GM21528 (cell line): ENCODE results near the gene DNAJC2.
"Not testable (repeated sequence)": the region's sequence is repeated elsewhere in the genome, so short reads cannot be mapped to it uniquely, and the experiment has no call there.

Source experiments
- ATAC-seq: cut with Tn5 transposase; IDR thresholded peaks from one replicate; pipeline ENCODE4 v1.9.1; 2021; ENCODE audit warnings: mild to moderate bottlenecking, moderate library complexity; ENCODE audit not compliant: unreplicated experiment, low FRiP score

Gene DNAJC2

DNA sequence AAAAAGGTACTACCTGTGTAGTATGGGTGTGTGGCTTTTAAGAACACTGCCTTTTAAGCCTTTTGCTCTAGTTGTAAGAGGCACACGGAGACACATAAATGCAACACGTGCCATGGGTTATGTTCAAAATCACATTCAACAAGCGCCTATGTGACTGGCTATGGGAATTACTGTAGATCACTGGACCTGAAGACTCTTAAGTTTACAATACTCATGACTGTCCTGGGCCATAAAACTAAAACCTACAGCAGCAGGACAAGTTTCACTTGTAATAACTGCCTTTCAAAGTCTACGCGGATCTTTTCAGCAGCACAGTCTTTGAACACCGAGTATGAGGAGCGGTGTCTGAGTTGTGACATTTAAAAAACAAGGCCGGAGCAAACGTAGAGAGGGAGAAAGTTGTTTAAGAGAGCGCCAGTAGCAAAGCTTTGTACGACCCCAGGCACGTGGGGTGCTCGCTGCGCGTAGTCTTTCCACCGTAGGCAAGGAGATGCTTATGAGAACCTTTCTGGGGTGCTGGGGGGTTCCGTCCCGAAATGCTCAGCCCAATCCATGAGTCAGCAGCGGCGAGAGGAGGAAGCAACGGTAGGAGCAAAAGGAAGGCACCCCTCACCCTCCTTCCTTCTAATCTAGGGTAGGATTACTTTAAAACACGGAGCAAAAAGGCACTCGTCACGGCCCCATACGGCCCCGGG is 662 bp downstream of the DNAJC2 start:
- ATAC-seq, result peak; percentile 28

DNA sequence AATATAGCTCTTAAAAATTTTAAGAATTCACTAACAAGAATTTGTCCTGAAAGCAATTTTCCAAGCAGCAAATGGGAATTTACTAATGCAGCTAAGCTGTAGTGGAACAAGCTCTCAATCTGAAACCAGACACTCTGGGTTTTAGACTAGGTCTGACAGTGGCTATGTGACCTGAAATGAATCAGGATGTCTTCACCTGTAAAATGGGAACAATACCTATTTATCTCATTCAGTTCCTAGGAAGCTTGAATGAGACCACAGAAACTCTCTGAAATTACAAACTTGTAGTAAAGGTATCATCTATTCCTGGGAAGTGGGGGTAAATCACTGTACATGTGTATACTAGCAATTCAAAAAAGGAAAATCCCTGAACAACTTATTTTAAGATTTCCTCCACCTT is 1.2 kb downstream of the DNAJC2 start:
- no peak for ATAC-seq

DNA sequence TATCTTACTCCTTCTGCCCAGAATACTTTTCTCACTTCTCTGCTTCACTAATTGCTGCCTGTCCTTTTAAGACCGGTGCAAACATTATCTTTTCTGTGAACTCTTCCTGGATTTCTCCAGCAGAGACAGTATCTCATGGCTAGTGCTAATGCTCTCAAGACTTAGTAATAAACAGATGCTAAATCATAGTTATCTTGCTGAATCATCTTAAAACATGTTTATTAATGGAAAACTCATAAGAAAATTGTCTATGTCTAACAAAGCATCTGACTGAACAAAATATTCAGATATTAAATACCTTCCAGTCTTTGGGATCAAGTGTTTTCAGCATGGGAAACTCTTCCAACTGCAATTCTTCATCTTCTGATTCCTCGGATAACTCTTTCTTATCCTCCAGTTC is 3.1 kb downstream of the DNAJC2 start:
- no peak for ATAC-seq

DNA sequence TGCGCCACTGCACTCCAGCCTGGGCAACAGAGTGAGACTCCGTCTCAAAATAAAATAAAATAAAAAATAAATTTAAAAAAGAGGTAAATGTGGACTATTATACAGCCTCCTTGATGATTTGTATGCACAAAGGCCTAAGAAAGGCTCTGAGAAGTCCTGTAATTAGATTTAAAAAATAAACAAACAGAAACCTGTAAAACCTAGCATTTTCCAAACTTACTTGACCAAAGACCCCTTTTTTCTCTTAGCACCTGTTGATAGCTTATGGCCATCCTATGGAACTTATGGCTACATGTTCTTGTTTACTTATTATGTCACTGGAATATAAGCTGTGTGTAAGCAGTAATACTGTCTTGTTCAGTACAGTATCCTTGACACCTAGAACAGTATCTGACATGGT is 5.7 kb downstream of the DNAJC2 start:
- ATAC-seq, result no peak

DNA sequence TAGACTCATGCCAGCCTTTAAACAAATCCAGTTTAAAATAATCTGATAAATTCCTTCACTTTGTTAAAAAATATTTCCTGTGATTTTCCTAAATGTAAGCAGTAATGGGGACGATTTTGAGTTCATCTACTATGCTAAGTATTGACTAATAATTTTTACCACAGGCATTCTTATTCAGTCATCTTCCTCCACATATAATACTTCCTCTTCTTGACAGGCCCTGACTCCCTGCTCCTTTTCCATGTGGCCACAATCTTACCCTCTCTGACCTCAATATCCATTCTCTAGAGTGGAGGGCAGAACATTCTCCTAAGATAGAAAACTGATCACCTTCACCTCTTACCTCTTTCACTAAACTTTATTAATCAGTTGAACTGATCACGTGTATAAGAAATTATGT is 7.8 kb downstream of the DNAJC2 start:
- ATAC-seq, result no peak

DNA sequence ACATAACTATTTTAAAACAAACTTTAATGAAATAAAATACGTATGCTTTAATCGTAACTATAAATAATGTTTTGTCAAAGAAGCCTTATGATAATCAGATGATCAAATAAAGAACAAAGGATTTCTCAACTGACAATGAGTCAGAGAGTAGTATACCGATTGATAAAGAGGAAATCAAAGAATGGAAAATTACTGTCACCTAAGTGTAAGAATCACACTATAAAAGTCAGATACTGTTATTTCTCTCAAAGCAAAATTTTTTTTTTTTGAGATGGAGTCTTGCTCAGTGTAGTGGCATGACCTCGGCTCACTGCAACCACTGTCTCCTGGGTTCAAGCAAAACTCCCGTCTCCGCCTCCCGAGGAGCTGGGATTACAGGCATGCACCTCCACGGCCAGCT is 18.8 kb downstream of the DNAJC2 start:
- no peak for ATAC-seq

DNA sequence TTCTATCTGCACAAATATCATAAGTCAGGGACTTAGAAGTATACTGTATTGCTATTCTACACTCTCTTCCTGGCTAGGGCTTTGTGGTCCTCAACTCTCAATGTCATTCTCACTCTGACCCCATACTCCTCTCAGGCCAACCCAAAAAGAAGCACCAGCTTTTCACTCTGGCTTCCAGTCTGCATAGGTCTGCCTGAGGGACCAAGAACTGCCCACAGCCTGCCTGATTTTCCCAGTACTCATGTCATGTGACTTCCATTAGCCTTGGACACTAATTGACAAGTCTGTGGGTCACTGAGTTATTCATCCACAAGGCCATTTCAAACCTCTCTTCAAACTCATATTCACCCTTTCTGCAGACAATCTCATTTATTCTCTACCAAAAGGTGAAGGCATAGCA is 27.6 kb downstream of the DNAJC2 start:
- no peak for ATAC-seq

DNA sequence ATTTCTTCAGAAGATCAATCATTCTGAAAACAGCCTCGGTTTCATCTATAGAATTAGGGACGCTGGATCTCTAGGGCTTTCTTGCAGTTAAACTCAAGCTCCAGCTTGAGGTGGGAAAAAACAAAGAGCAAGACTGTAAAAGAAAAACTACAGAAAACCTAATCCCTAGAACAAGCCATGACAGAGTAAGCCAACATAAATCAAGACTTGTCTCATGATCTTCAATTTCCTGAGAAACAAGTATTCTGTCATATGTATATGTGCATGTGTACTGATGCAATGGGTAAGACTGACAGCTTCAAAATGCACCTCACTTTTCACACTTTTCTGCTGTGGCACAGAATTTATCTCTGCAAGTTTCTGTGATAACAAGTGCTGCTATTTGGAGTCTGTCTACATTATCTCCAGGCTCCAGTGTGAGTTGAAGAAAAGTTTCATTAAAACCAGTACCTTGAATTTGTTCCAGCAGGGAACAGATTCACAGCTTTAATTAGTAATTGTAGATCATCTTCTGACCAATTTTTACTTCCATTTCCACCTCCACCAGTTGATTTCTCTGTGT is 28.1 kb downstream of the DNAJC2 start:
- ATAC-seq, result no peak

DNA sequence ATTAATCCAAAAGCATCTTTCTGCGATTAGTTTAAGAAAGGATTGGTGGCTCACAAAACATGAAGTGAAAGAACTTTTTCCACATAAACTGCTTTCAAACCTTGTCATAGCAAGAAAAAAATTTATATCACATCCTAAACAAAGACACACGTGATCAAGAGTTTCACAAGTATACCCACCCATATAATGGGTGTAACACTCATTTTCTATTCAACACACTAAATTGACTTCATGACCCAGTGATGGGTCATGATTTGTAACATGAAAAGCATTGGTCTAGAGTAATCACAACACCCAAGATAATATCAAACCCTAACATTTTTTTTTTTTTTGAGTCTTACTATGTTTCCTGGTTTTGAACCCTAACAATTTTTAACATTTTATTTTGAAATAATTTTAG is 29.7 kb downstream of the DNAJC2 start:
- no peak for ATAC-seq

DNA sequence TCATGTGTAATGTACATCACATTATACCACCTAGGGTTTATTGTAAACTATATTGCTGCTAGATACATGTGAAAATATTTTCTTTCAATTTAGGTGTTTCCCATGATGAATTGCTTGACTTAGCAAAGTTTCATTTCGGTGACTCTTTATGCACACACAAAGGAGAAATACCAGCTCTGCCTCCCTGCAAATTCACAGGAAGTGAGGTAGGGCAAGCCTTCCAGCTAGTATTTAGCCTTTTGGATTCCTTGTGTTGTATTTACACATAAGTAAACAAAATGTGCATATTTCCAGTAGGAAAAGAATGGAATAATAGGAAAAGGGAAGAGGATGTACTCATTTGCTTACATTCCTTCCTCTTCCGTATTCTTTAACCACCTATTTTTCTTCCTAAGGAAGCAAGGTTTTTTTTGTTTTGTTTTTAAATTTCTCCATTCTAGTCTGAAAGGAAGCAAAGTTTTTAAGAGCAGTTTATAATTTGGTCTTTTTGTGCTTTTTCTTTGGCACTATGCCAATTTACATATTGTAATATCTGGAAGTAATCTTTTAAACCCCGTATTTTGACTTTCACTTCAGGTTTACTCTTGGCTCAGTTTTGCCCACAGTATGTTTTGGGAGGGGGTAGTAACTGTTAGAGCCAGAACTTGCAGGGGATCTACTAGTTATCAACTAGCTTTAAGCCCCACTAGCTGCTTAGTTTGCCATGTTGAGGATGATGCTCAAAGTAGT is 36.9 kb downstream of the DNAJC2 start:
- ATAC-seq, result no peak

DNA sequence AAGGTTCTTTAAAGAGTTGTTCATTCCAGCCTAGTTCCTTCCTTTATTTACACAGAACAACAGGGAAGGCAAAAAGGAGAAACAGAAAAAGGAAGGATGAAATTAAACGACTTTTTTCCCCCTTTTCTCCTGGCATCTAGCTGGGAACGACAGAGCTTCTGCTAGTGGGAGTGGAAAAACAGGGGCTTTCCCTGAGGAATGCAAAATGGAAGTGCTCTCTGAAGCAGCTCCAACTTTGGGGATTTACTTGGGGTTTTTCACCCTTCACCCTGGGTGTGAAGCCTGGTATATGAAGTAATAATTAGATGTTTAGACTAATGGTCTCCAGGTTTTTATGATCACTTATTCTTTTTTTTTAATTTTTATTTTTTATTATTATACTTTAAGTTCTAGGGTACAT is 43.1 kb downstream of the DNAJC2 start:
- ATAC-seq, result no peak

DNA sequence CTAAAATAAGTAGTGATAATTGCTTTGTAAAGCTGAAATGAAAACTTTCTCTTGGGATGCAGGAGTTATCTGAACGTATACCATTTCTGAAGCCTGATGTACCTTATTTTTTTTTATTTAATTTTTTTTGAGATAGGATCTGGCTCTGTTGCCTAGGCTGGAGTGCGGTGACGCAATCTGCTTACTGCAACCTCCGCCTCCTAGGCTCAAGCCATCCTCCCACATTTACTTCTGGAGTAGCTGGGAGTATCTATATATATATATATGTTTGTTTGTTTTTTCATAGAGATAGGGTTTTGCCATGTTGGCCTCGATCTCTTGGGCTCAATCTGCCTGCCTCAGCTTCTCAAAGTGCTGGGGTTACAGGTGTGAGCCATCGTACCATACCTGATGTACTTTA is 44.9 kb downstream of the DNAJC2 start:
- ATAC-seq, result no peak

DNA sequence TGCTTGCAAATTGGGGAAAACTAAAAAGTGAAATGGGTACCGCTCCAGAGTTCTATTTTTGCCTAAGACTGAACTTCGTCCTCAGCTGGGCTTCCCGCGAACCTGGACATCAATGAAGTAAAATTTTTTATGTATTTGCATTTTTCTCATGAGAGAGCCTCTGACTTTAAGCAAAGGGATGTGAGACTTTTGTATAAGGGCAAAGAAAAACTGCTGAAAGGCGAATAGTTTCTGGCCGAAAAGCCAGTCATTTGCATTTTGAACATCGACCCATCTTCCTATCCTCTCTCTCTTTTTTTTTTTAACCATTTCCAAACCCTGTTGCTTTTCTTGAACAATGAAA is 46.8 kb downstream of the DNAJC2 start:
- ATAC-seq, result peak; percentile 10

DNA sequence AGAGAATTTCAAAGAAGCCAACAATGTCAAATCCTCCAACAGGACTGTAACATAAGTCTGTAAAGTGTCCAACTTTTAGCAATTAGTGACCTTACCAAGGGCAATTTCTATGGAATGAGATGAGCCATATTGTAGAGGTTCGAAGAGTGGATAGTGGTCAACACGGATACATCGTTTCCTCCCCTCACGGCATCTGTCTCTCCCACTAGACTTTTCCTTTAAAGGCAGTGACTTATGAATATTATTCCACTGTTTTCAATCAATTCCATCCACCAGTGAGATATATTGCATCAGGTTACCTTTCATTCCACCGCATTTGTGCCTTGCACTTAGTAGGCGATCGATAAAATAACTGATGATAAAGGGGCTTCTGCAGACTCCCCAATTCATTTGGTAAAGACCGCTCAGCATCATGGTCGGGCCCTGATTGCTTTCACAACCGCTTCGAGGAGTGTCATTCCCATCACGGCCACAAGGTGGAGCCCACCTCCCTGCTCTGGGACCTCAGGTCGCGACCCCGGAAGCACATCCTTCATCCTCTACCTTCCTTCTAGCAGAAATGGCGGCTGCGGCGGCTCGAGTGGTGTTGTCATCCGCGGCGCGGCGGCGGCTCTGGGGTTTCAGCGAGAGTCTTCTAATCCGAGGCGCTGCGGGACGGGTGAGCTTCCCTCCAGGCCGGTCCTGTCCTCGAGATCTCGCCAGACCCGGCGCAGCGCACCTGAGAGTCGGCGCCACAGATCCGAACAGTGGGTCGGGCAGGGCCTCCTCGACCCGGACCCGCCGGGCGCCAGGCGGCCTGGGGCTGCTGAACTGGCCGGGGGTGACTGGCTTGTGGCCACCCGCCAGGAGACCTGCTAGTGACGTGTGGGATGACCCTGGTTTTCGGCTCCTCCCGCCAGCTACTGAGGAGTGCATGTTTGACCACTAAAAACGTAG is 47.4 kb downstream of the DNAJC2 start, which contains the start of gene PMPCB:
PMPCB (plus strand) TSS at position 535 of the 936 bp plus-strand sequence; CDS start at position 560, 25 bp downstream.
- peak; percentile 93 for ATAC-seq

DNA sequence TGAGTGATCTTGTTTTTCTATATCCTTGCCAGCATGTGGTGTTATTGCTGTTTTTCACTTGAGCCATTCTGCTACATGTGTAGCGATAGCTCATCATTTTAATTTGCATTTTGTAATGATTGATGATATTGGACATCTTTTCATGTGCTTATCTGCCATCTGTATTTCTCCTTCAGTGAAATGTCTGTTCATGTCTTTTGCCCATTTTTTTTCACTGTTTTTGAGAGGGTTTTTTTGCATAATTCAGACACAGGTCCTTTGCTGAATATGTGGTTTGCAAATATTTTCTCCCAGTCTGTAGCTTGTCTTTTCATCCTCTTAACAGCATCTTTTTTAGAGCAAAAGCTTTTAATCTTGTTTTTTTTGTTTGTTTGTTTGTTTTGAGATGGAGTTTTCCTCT is 51.0 kb downstream of the DNAJC2 start:
- ATAC-seq, result no peak

DNA sequence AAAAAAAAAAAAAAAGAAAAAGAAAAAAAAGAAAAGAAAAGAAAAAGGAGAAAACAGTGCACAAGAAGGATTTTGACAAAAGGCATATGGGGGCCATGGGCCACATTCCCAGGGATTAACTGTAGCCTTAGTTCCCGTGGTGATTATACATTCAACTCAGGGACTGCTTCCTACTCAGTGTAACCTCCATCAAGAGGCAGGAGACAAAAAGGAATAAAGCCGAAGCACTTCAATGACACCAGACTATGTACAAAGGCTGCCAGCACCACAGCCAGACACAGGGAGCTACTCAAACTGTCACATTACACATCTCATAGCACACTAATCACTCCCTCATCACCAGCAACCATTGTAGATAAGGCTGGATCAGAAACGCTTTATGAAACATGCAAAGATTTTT is 52.4 kb downstream of the DNAJC2 start:
- no peak for ATAC-seq

DNA sequence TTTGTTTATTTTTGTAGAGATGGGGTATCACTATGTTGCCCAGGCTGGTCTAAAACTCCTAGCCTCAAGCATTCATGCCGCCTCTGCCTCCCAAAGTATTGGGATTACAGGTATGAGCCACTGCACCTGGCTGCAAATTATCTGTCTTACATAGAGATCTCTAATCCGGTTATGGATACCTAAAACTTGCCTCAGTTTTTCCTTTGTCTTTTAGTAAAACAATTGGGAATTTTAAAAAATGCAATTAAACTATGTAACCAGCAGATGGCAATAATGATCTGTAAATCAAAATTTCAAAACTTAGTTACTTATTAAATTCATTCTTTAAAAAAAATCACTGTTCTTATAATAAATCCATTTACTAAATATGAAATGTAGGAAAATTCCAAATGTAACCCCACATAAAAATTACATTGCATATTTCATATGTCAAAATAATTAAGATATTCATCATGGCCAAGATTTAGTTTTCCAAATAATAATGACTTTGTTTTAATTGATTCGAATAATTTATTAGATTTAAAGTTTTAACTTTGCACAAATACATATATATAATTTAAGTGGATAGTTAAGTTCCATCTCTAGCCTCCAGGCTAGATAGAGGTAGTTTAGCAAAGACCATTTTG is 61.7 kb downstream of the DNAJC2 start:
- ATAC-seq, result not testable (repeated sequence)

DNA sequence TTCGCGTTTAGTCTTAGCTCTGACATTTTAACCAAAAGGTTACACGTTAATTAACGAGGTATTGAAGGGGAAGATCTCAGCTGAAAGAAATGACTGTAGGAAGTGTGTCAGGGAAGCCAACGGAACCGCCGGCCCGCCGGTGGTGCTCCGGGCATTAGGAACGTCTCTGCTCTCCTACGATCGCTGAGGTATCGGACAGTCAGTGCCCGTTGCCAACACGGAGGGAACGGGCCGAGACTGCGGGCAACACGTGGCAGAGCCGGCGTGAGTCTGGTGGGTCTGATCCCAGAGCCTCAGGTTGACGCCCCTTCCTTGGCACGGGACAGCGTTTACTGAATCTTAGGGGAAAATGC is 63.8 kb downstream of the DNAJC2 start:
- peak; percentile 18 for ATAC-seq

DNA sequence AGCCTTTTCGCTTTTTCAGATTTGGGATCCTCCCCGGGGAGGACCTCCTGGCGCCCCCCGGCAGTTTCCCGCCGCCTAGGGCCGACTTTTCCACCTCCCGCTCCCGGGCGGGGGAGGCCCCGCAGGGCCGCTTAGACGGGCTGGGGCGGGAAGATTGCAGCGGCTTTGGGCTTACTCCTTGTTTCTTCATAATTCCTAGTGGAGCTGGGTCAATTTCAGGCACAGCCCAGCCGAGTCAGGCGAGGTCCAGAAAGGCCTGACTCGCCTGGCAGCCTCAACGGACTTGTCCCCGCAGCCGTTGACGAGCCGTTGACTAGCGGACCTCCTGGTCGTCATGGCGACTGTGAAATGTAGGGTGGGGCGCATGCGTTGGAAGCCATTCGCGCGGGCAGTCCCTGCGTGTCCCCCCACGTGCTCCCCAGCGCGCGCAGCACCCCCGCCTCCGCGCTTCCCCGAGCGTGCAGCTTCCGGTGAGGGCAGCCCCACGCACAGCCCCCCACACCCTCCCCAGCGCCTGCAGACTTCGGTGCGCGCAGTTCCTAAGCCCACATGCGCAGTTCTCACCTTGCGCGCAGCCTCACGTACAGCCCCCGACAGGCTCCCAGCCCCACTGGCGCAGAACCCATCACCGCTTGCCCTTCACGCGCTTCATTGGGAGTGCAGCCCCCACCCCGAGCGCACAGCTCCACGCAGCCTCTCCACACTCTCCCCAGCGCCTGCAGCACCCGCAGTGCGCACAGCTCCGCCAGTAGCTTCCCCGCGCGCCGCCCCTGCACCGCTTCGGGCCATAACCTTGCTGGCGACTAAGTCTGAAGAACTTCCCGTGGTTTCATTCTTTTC is 64.4 kb downstream of the DNAJC2 start:
- peak; percentile 96 for ATAC-seq

DNA sequence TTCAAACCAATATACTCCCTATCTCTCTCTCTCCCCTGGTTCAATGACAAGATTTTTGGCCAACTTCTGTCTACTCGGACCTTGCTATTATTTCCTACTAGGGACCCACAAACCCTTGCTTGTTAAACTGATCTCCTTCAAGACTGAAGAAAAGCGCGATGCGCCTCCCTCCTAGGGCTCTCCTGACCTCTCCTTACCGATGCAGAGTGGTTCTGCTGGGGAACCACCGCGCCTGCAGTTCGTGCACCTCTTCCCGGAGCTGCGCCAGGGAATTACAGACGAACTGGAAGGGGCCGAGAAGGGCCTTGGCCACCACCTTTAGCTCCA is 65.0 kb downstream of the DNAJC2 start:
- peak; percentile 49 for ATAC-seq
